Measurements from ENCODE around the gene SNRPD1.
"Not testable (repeated sequence)": the region's sequence is repeated elsewhere in the genome, so short reads cannot be mapped to it uniquely, and the experiment has no call there.

Gene SNRPD1

GRCh38 chr18:21663578-21663977 is 51.5 kb downstream of the SNRPD1 start:
- TF ChIP-seq ZNF274 (IDR thresholded peaks at IDR 0.05; ENCODE audit: low read depth, low read length): no peak
- no peak overlapping the region for H3K4me3 ChIP-seq (ENCODE audit: low read length)

- TF ChIP-seq ZNF274 (IDR thresholded peaks at IDR 0.05; ENCODE audit: low read depth, low read length): no peak
- no peak overlapping the region for H3K4me3 ChIP-seq (ENCODE audit: low read length)
Observed at GRCh38 chr18:21664069-21664468, 52.0 kb downstream of the SNRPD1 start.

GRCh38 chr18:21669736-21670285 is 57.7 kb downstream of the SNRPD1 start:
- no peak overlapping the region for H3K4me3 ChIP-seq (ENCODE audit: low read length)
- TF ChIP-seq ZNF274 (IDR thresholded peaks at IDR 0.05; ENCODE audit: low read depth, low read length): no peak

- H3K4me3 ChIP-seq (ENCODE audit: low read length): no peak overlapping the region
- TF ChIP-seq ZNF274 (IDR thresholded peaks at IDR 0.05; ENCODE audit: low read depth, low read length): no peak
Observed at GRCh38 chr18:21672521-21673267, 60.6 kb downstream of the SNRPD1 start.

- H3K4me3 ChIP-seq (ENCODE audit: low read length): not testable (repeated sequence)
Observed at GRCh38 chr18:21675354-21675753, 63.2 kb downstream of the SNRPD1 start.

- no peak for TF ChIP-seq ZNF274 (IDR thresholded peaks at IDR 0.05; ENCODE audit: low read depth, low read length)
- H3K4me3 ChIP-seq (ENCODE audit: low read length): no peak overlapping the region
Observed at GRCh38 chr18:21678859-21679258, 66.7 kb downstream of the SNRPD1 start.

GRCh38 chr18:21680161-21680560 is 68.0 kb downstream of the SNRPD1 start:
- no peak for TF ChIP-seq ZNF274 (IDR thresholded peaks at IDR 0.05; ENCODE audit: low read depth, low read length)
- H3K4me3 ChIP-seq (ENCODE audit: low read length): no peak overlapping the region

GRCh38 chr18:21682371-21683051 is 70.4 kb downstream of the SNRPD1 start:
- no peak for TF ChIP-seq ZNF274 (IDR thresholded peaks at IDR 0.05; ENCODE audit: low read depth, low read length)
- H3K4me3 ChIP-seq (ENCODE audit: low read length): peak overlapping the region; percentile 92; the same call in 1 of the 2 replicates

Data from GM08714 (cell line).